ENCODE measurements around the gene C2.
A peak's percentile ranks its signal among the peaks of the same experiment; 100 is the strongest.

The C2 gene

DNA sequence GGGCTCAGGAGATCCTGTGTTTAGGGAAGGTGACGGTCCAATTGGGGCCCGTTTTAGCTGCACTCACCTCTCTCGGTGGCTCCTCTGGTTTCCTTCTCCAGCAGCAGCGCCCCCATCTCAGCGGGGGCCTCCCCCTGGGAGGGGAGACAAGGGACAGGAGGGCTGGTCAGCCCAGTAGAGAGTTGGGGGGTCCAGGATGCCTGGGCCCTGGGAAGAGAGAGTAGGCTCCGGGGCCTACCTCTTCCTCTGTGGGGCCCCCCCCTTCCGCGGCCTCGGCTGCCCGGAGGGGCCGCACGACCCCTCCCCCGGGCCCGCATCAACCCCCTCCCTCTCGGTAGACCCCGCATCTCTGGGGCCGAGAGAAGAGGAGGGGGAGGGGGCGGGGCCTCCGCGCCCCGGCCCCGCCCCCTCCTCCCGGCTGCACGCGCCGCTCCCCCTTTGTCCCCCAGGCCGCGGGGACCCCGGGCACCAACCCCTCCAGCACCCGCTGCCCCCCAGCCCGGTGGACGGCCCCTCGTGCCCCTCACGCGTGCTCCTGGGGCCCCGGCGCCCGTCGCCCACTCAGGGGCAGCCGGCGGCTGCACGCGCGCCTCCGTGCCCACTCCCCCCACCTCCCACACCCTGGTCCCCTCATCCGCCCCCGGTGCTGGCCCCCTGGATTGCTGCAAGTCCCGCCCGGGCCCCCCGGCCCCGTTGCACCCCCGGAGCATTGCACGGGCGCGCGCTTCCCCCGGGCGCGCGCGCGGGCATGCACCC is 30.5 kb upstream of the C2 start:
- Mint-ChIP-seq H3K36me3 (ENCODE audit: low read depth) (peaks cover 42% of the 10 kb centered on the region), H3K4me1 (peaks cover 55% of the 10 kb centered on the region), H3K9me3 (no peaks in the 10 kb centered on the region), H3K4me3 (peak overlapping the region; percentile 90), H3K27me3 (ENCODE audit: low read depth, poor library complexity) (peaks cover 3% of the 10 kb centered on the region), H3K27ac (no peak overlapping the region)
- peak; percentile 55 for DNase-seq
- TF ChIP-seq, protein P1, sequence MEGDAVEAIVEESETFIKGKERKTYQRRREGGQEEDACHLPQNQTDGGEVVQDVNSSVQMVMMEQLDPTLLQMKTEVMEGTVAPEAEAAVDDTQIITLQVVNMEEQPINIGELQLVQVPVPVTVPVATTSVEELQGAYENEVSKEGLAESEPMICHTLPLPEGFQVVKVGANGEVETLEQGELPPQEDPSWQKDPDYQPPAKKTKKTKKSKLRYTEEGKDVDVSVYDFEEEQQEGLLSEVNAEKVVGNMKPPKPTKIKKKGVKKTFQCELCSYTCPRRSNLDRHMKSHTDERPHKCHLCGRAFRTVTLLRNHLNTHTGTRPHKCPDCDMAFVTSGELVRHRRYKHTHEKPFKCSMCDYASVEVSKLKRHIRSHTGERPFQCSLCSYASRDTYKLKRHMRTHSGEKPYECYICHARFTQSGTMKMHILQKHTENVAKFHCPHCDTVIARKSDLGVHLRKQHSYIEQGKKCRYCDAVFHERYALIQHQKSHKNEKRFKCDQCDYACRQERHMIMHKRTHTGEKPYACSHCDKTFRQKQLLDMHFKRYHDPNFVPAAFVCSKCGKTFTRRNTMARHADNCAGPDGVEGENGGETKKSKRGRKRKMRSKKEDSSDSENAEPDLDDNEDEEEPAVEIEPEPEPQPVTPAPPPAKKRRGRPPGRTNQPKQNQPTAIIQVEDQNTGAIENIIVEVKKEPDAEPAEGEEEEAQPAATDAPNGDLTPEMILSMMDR (IDR thresholded peaks at IDR 0.05) = no peak

DNA sequence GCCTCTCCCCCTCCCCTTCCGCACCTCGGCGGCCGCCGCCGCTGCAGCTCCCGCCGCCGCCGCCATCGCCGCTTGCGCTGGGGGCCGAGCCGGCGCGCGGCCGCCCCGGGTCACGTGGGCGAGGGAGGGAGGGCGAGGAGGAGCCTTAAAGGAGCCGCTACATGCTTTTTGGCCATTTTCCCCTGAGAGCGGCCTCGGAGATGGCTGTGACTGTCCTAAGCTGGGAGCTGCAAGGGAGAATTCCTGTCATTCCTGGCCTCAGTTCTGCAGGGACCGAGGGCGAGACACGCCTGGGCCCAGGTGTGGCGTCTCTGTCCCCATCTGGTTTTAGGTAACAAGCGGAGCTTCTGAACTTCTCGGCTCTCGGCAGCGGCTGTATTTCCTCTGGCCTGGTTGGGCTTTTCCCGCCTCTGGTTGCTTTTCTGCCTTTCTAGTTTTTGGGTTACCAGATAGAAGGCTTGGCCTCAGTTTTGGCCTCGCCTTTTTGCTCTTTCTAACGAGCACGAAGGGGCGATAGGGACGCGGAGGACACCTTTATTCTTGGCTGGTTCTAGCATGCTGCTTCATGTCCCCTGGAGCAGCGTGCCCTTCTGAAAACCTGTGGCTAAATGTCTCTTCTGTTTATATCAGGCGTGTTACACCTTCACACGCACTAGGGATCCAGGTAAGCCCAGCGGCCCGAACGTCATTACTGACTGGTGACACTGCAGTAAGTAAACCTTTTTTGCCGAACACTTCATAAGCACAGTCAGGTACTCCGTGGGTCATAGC is 29.7 kb upstream of the C2 start, which contains the start of gene EHMT2:
Gene EHMT2 (minus strand): TSS at position 87 of the 771 bp plus-strand sequence. CDS start 21 bp downstream, at position 66.
- TF ChIP-seq, protein P1 (IDR thresholded peaks at IDR 0.05) = no peak
- Mint-ChIP-seq H3K36me3 (ENCODE audit: low read depth) (peaks cover 34% of the 10 kb centered on the region), H3K27ac (peak within 1 kb of the TSS; percentile 71)

DNA sequence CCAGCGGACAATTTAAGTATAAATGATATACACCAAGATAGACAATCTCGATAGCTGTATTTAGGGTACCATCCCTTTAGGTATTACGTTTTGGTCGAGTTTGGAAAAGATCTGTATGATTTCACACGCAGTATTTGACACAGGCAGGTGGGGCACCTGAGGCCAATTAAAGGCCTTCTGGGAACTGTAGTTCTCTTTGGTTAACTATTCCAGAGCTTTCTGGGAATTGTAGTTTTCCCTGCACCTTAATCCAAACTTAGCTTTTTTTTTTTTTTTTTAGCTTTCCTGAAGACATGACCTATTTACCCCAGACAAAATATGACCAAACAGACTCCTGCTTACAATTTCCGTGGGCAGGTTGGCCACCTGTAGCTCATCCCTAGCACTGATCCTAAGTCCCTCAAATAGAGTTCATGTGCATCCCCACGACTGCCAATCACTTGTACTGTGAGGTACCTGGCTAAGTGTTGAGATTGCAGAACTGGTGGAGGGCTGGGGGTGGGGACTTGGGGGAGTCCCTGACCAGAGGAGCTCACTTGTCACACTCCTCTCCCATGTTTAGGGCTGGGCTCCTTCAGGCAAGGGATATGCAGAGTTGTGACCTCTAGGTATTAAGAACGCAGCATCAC is 29.0 kb upstream of the C2 start:
- Mint-ChIP-seq H3K27ac (peak overlapping the region; percentile 70), H3K4me3 (peak overlapping the region; percentile 94), H3K36me3 (ENCODE audit: low read depth) (peaks cover 27% of the 10 kb centered on the region), H3K9me3 (no peaks in the 10 kb centered on the region), H3K27me3 (ENCODE audit: low read depth, poor library complexity) (peaks cover 3% of the 10 kb centered on the region), H3K4me1 (peaks cover 51% of the 10 kb centered on the region)
- TF ChIP-seq, protein P1 (IDR thresholded peaks at IDR 0.05) = no peak
- peak; percentile 12 for DNase-seq

More for the DNA sequence above, 29.7 kb upstream of the C2 start, which contains the start of gene EHMT2:
- DNase-seq = peak; percentile 87
- Mint-ChIP-seq H3K27me3 (ENCODE audit: low read depth, poor library complexity) (peaks cover 3% of the 10 kb centered on the region), H3K9me3 (no peaks in the 10 kb centered on the region), H3K4me3 (peak within 1 kb of the TSS; percentile 94), H3K4me1 (peaks cover 53% of the 10 kb centered on the region)

DNA sequence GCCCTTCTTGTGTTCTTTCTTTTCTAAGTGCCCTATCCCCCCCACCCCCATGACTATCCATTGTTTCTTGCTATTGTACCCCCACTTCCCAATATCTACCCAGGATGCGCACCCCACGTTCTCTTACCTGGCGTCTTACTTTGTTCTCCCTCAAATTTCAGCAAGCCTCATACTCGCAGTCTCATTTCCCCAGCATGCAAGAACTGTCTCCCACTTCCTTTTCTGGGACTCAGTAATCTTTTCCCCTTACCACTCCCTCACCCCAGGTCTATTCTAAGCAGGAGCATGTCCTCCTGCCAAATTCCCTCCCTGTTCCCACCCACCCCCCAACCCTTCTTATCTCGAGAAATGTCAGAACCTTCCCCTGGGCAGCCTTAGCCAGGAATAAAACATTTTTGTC is 28.3 kb upstream of the C2 start:
- Mint-ChIP-seq H3K4me3 (peak overlapping the region; percentile 94), H3K27me3 (ENCODE audit: low read depth, poor library complexity) (peaks cover 3% of the 10 kb centered on the region), H3K36me3 (ENCODE audit: low read depth) (peaks cover 22% of the 10 kb centered on the region), H3K9me3 (no peaks in the 10 kb centered on the region), H3K27ac (peak overlapping the region; percentile 24), H3K4me1 (peaks cover 49% of the 10 kb centered on the region)
- TF ChIP-seq, protein P1 (IDR thresholded peaks at IDR 0.05) = no peak
- DNase-seq = no peak

DNA sequence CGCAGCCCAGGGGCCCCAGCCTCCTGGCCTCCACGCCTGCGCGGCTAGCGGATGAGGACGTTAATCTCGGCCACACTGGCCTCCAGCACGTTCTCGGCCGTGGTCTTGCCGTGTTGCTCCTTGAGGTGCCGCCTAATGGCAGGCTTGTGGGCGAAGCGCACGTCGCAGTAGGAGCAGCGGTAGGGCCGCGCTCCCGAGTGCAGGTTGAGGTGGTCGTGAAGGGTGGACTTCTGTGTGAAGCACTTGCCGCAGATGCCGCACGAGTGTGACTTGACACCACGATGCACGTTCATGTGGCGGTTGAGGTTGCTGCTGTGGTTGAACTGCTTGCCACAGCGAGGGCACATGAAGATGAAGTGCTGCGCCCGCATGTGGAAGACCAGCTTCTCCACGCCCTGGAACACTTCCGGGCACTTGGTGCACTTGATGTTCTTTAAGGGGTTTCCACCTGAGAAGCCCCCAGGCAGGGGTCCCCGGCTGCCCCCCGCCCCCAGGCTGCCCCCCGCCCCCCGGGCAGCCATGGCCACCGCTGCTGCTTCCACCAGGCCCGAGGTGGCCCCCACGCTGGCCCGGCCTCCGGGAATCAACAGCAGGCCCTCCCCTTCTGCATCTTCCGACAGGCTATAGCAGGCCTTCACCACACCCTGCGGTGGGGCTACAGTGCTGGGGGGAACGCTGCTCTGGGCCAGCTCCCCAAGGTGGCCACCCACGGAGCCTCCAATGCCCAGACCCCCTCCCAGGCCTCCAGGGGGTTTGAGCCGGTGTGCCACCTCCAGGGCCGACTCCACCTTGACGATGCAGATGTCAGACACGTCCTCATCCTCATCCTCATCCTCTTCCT is 27.4 kb upstream of the C2 start:
- no peaks in the 10 kb centered on the region for H3K9me3 Mint-ChIP-seq
- peaks cover 3% of the 10 kb centered on the region for H3K27me3 Mint-ChIP-seq (ENCODE audit: low read depth, poor library complexity)
- peak overlapping the region; percentile 94 for H3K4me3 Mint-ChIP-seq
- H3K4me1 Mint-ChIP-seq = peaks cover 49% of the 10 kb centered on the region
- no peak overlapping the region for H3K27ac Mint-ChIP-seq
- DNase-seq = no peak
- TF ChIP-seq, protein P1 (IDR thresholded peaks at IDR 0.05) = no peak
- peaks cover 13% of the 10 kb centered on the region for H3K36me3 Mint-ChIP-seq (ENCODE audit: low read depth)
